ENCODE data around the gene SOX21.

Gene SOX21

GRCh38 chr13:94709001-94709834, 3.1 kb downstream of the SOX21 start:
- no peak for DNase-seq (ENCODE audit: low read depth in 2 of 2)
- no peak overlapping the region for H3K4me3 ChIP-seq (replicated peaks in 1 of 2; ENCODE audit: low read depth in 2 of 2, low read length in 2 of 2)
- no peak for TF ChIP-seq CTCF (IDR thresholded peaks at IDR 0.05; ENCODE audit: low read depth, low read length)

GRCh38 chr13:94708031-94708859, 4.1 kb downstream of the SOX21 start:
- no peak for TF ChIP-seq CTCF (IDR thresholded peaks at IDR 0.05; ENCODE audit: low read depth, low read length)
- no peak overlapping the region for H3K4me3 ChIP-seq (replicated peaks in 1 of 2; ENCODE audit: low read depth in 2 of 2, low read length in 2 of 2)
- DNase-seq (ENCODE audit: low read depth in 2 of 2), result no peak

DNA sequence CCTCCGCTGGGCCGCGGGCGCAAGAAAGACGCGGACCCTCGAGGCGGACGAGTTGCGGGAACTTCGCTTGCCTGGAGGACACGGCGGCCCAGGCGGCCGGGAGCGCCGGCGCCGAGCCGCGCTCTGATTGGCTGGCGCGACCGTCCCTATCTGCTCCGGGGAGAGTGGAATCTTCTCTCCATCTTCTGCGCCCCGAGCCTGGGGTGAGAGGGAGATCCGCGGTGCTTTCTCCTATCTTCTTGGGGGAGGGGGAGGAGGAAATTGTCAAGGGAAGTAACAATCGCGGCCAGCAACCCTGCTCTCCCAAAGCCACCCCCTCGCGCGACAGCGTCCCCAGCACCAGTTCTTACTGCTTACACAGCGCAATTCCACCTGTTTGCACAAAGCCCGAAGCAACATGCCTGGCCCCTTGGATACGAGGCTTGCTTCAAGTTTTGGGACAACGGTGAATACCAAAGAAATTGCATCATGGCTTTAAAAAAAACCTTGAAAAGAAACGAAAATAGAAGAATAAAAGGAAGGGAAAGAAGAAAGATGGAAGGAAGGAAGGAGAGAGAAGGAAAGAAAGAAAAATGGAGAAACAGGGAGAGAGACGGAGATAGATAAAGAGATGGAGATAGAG, 4.8 kb downstream of the SOX21 start:
- H3K4me3 ChIP-seq (replicated peaks in 1 of 2; ENCODE audit: low read depth in 2 of 2, low read length in 2 of 2), result no peak overlapping the region
- TF ChIP-seq CTCF (IDR thresholded peaks at IDR 0.05; ENCODE audit: low read depth, low read length), result no peak
- DNase-seq (ENCODE audit: low read depth in 2 of 2), result no peak

DNA sequence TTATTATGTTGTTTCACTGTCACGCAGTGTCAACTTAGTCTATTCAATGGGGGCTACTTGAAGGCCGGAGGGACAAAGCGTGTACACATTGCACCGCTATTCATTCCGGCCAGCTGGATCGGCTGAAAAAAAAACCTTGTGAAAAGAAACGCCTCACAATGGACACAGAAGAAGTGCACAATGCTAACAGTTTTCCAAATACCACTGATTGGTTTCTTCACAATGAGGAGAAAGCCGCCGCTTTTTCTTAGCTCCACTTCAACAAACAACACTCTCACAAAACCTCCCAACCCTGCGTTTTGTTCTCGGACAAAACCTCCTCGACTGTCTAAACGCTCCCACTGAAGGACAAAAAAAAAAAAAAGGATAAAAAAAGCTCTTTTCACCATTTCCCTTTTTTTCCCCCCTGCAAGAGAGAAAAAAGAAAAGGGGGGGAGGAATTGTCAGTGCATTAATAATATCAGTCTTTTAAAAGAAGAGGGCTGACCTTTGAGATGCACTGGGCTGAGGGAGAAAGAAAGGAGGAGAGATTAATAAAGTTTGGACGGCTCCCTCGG, 5.4 kb downstream of the SOX21 start:
- H3K4me3 ChIP-seq (replicated peaks in 1 of 2; ENCODE audit: low read depth in 2 of 2, low read length in 2 of 2), result no peak overlapping the region
- no peak for TF ChIP-seq CTCF (IDR thresholded peaks at IDR 0.05; ENCODE audit: low read depth, low read length)
- no peak for DNase-seq (ENCODE audit: low read depth in 2 of 2)

- no peak for TF ChIP-seq CTCF (IDR thresholded peaks at IDR 0.05; ENCODE audit: low read depth, low read length)
- H3K4me3 ChIP-seq (replicated peaks in 1 of 2; ENCODE audit: low read depth in 2 of 2, low read length in 2 of 2), result no peak overlapping the region
- DNase-seq (ENCODE audit: low read depth in 2 of 2), result no peak
These were observed 6.1 kb downstream of the SOX21 start for GRCh38 chr13:94706101-94706842.

Measured in cardiac fibroblast (primary cell).